Measurements from ENCODE around the gene NR1D1.

Gene NR1D1

DNA sequence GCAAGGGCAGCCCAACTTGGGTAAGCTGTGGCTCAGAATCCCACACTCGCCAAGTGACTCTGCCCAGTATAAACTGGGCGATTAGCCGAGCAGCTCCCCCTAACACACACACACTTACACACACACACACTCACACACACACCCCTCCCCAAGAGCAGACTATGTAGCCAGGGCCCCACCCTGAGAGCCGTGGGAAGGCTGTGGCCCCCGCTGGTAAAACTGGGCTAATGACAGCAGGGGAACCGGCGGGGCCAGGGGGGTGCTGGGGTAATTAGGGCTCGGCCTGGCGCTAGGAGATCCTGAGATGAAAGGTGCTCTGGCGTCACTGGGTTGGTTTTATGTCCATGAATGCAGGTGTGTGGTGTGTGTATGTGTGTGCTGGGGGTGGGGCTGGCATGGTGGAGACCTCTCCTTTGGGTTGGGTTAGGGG lies 38.8 kb downstream of the NR1D1 start:
- no peak for DNase-seq (ENCODE audit: extremely low spot score)
- TF ChIP-seq CTCF (IDR thresholded peaks at IDR 0.05; ENCODE audit: control extremely low read depth, extremely low read depth, low read depth, missing control alignments), result no peak
- ChIA-PET POLR2A (no interaction called here), CTCF (interaction anchor here (0.8 to 14.2 kb wide), 7 partner anchors 9 to 54 kb away, joined by 3 to 215 read pairs (median 4); partner anchors contain the start of genes CSF3 and MED24)

GRCh38 chr17:40060887-40061608 lies 39.3 kb downstream of the NR1D1 start:
- no peak for DNase-seq (ENCODE audit: extremely low spot score)
- TF ChIP-seq CTCF (IDR thresholded peaks at IDR 0.05; ENCODE audit: control extremely low read depth, extremely low read depth, low read depth, missing control alignments), result no peak
- ChIA-PET POLR2A (interaction anchor here (0.5 kb wide), 1 partner anchor 11 kb away, joined by 4 read pairs; no protein-coding TSS in a partner anchor), CTCF (interaction anchor here (1.1 to 14.2 kb wide), 6 partner anchors 8 to 51 kb away, joined by 3 to 215 read pairs (median 8); partner anchors contain the start of gene MED24)

- no peak for TF ChIP-seq CTCF (IDR thresholded peaks at IDR 0.05; ENCODE audit: control extremely low read depth, extremely low read depth, low read depth, missing control alignments)
- ChIA-PET CTCF (interaction anchor here (0.9 to 14.2 kb wide), 5 partner anchors 9 to 47 kb away, joined by 3 to 215 read pairs (median 4); no protein-coding TSS in a partner anchor), POLR2A (no interaction called here)
- no peak for DNase-seq (ENCODE audit: extremely low spot score)
Measured at GRCh38 chr17:40059729-40060475, 40.5 kb downstream of the NR1D1 start.

- ChIA-PET POLR2A (no interaction called here), CTCF (interaction anchor here (0.9 to 14.2 kb wide), 5 partner anchors 11 to 33 kb away, joined by 3 to 215 read pairs (median 4); no protein-coding TSS in a partner anchor)
- TF ChIP-seq CTCF (IDR thresholded peaks at IDR 0.05; ENCODE audit: control extremely low read depth, extremely low read depth, low read depth, missing control alignments), result no peak
- DNase-seq (ENCODE audit: extremely low spot score), result no peak
Measured at GRCh38 chr17:40058865-40059264, 41.5 kb downstream of the NR1D1 start.

GRCh38 chr17:40058186-40058784 lies 42.1 kb downstream of the NR1D1 start:
- no peak for TF ChIP-seq CTCF (IDR thresholded peaks at IDR 0.05; ENCODE audit: control extremely low read depth, extremely low read depth, low read depth, missing control alignments)
- ChIA-PET POLR2A (no interaction called here), CTCF (interaction anchor here (1.3 to 14.2 kb wide), 4 partner anchors 12 to 31 kb away, joined by 3 to 215 read pairs (median 16); no protein-coding TSS in a partner anchor)
- DNase-seq (ENCODE audit: extremely low spot score), result no peak

- POLR2A ChIA-PET, result no interaction called here
- DNase-seq (ENCODE audit: extremely low spot score), result no peak
- CTCF ChIA-PET, result interaction anchor here (4.8 to 14.2 kb wide), 2 partner anchors 21 to 29 kb away, joined by 29 to 215 read pairs; no protein-coding TSS in a partner anchor
- TF ChIP-seq CTCF (IDR thresholded peaks at IDR 0.05; ENCODE audit: control extremely low read depth, extremely low read depth, low read depth, missing control alignments), result no peak
Measured at GRCh38 chr17:40056379-40057015, 43.9 kb downstream of the NR1D1 start.
